Measurements from ENCODE around the gene SCAF1.

The SCAF1 gene

DNA sequence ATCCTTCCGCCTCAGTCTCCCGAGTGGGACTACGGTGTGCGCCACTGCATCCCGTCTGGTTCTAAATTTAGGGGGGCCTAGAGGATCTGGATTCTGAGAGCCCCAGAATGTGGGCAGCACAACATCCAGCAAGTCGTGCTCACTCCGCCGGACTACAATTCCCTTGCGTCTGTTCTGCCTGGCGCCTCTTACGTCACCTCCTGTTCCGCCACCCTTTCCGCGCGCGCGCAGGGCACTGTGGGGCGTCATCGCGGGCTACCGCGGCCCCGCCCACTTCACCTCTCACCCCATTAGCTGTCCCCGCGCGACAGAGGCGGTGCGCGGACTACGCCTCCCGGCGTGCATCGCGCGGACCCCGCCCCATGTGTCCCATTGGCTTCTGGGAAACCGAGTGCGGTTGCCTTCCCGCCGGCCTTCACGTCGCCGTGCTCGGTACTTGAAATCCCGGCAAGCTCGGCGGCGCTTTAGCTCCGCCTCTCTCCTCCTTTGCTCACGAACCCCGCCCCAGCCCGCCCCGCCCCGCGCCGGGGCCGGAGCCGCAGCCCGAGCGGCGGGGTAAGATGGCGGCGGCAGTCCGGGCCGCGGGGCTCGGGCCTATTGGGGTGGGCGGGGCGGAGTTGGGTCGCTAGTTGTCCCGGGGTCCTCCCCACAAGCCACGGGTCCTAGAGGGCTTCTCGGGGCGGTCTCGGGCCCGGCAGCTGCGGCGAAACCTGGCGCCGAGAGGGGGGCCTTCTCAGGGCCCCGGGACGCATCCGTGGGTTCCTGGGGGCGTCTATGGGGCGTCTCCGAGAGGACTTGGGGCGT lies at the start of gene SCAF1:
SCAF1 (plus strand) TSS at position 522 of the 804 bp plus-strand sequence. CDS start 2,818 bp downstream, outside the sequence.
- DNase-seq: peak; percentile 98 to 100

DNA sequence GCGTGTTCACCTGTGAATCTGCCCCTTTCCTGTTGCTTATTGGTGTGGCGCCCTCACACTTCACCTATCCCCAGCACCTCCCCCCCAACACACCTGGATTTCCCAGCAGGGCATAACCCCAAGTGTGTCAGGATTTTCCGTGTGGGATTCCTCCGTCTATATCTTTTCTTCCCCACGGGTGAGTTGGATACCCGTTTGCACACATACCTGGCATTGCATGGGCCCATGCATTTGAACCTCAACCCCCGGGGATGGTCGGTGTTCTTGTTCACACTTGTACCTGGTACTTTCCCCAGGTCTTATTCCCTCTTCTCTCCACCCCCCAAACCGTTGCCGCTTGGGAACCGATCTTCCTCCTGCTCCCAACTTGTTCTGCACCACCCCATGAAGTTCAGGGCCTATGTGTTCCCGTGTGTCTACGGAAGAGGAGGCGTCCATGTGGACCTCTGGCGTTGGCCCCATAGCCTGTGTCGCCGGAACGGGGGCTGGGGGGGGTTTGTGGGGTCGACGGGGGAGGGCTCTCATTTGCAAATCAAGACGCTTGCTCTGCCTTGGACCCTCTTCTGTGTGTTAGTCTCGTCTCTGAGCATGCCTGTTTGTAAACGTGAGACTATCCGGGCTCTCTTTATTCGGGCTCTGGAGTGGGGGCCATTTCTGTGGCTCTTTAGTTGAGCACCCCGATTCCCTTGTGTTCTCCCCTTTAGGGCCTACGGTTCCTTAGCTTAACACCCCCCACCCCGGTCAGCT lies 49.4 kb upstream of the SCAF1 start:
- DNase-seq: peak; percentile 35 to 68

DNA sequence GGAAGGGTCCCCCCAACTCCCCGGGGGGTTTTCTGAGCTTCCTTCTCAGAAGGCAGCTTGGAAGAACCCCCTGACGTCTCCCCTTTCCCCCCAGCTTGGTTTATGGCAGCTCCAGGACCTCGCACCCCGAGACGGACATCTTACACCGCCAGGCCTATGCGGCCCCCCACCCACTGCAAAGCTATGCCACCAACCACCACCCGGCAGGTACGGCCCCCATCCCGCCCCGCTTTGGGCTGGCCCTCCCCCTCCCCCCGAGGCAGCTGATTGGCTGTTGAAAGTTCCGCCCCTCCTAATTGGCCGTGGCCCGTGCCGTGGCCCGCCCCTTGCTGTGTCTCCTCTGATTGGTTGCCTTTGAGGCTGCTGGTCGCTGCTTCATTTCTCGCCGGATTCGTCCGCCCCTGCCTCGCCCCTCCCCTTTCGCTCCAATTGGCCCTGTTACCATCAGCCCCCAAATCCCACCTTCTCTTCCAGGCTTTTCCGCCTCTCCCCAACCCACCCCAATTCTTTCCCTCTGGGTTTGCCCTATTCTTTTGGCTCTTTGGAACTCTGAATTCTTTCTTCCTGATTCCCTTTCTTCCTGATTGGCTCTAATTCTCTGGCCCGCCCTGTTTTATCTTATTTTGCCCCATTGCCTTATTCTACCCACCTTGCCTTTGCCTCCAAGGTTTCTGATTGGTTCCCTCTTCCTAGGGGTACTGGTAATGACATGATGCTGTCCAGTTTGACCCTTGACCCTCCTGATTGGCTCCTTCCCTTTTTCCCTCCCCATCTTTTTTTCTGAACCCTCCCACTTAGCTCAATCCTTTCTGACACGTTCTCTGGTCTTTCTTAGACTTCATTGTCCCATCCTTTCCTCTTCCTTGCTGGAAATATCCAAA lies 48.5 kb upstream of the SCAF1 start:
- peak; percentile 92 to 95 for DNase-seq

GRCh38 chr19:49594157-49594992 lies 47.6 kb upstream of the SCAF1 start:
- DNase-seq: no peak

- DNase-seq: no peak
Measured at GRCh38 chr19:49594993-49595818, 46.8 kb upstream of the SCAF1 start.

DNA sequence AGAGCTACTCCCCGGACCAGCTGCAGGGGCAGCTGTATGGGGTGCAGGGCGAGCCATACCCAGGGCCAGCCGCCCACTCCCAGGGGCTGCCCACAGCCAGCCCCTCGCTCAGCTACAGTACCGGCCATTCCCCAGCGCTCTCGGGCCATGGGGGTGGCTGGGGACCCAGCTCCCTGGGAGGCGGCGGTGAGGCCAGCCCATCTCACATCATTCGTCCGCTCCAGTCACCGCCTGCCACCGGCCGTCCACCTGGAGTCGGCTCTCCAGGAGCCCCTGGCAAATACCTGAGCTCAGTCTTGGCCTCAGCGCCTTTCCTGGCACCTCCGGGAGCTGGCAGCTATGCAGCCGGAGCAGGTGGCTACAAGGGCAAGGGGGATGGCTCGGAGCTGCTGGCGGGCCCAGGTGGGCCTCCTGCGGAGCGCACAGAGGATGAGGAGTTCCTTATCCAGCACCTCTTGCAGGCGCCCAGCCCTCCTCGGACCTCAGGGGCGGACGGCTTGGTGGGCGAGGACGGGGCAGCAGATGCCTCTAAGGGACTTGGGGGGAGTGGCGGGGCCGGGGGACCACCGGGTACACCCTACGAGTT lies 46.1 kb upstream of the SCAF1 start:
- DNase-seq: no peak

DNA sequence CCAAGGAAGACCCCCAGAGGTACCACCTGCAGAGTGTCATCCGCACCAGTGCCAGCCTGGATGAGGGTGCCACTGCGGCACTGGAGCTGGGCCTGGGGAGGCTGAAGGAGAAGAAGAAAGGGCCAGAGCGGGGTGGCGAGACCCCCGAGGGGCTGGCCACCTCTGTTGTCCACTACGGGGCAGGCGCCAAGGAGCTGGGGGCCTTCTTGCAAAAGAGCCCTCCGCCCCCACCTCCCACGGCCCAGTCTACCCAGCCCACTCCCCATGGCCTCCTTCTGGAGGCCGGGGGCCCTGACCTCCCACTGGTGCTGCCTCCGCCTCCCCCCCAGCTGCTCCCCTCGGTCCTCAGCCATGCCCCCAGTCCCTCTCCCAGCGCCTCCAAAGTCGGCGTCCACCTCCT lies 45.6 kb upstream of the SCAF1 start:
- no peak for DNase-seq

DNA sequence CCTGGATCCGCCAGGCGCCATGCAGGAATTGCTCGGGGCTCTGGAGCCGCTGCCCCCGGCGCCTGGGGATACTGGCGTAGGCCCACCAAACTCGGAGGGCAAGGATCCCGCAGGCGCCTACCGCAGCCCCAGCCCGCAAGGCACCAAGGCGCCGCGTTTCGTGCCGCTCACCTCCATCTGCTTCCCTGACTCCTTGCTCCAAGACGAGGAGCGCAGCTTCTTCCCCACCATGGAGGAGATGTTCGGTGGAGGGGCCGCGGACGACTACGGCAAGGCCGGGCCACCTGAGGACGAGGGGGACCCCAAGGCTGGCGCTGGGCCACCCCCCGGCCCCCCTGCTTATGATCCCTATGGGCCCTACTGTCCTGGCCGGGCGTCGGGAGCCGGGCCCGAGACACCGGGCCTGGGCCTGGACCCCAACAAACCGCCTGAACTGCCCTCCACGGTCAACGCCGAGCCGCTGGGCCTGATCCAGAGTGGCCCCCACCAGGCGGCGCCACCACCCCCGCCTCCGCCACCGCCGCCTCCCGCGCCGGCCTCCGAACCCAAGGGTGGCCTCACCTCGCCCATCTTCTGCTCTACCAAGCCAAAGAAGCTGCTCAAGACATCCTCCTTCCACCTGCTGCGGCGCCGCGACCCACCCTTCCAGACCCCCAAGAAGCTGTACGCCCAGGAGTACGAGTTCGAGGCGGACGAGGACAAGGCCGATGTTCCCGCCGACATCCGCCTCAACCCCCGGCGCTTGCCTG lies 44.9 kb upstream of the SCAF1 start:
- DNase-seq: no peak

GRCh38 chr19:49597703-49597974 lies 44.4 kb upstream of the SCAF1 start:
- no peak for DNase-seq

DNA sequence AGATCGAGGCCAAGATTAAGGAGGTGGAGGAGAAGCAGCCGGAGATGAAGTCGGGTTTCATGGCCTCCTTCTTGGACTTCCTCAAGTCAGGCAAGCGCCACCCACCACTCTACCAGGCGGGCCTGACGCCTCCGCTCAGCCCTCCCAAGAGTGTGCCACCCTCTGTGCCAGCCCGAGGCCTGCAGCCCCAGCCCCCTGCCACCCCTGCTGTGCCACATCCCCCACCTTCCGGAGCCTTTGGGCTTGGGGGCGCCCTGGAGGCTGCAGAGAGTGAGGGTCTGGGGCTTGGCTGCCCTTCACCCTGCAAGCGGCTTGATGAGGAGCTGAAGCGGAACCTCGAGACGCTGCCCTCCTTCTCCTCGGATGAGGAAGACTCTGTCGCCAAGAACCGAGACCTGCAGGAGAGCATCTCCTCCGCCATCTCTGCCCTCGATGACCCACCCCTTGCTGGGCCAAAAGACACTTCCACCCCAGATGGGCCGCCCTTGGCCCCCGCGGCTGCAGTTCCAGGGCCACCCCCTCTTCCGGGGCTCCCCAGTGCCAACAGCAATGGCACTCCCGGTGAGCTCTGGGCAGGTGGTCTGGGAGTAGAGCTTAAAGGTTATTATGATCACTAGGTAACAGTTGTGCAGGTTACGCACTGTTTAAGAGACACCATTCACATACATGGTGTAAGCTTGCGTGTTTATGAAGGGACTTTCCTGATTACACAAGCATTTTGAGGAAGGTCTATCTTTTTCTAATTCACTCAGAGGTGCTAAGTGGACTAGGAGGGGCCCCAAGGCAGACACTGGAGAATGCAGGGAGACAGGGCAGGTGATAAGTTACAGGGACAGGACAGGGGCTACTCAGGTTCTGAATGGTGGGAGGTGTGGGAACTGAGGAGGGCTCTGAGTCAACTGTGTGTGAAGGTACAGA lies 42.4 kb upstream of the SCAF1 start:
- DNase-seq: no peak

DNA sequence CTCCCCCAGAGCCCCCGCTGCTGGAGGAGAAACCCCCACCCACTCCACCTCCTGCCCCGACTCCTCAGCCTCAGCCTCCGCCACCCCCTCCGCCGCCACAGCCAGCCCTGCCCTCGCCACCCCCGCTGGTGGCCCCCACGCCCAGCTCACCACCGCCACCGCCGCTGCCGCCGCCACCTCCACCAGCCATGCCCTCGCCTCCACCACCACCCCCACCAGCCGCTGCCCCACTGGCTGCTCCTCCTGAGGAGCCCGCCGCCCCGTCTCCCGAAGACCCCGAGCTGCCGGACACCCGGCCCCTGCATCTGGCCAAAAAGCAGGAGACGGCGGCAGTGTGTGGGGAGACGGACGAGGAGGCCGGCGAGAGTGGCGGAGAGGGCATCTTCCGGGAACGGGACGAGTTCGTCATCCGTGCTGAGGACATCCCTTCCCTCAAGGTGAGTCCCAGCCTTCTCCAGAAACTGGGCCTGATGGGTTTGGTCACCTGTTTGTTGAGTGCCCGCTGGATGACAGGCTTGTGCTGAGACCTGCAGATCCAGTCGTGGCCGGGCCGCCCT lies 40.4 kb upstream of the SCAF1 start:
- no peak for DNase-seq

DNA sequence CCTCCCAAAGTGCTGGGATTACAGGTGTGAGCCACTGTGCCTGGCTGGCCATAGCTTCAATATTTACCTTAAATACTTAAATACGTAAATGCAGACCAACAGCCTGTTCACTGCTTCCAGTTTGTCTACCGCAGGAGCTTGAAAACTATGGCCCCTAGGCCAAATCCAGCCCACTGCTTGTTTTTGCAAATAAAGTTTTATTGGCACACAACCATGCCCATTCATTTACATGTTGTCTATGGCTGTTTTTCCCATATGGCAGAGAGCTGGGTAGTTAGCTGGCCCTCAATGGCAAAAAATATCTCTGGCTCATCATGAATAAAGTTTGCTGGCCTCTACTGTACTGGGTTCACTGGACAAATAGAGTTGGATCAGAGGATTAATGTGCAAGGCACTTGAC lies 39.2 kb upstream of the SCAF1 start:
- no peak for DNase-seq

DNA sequence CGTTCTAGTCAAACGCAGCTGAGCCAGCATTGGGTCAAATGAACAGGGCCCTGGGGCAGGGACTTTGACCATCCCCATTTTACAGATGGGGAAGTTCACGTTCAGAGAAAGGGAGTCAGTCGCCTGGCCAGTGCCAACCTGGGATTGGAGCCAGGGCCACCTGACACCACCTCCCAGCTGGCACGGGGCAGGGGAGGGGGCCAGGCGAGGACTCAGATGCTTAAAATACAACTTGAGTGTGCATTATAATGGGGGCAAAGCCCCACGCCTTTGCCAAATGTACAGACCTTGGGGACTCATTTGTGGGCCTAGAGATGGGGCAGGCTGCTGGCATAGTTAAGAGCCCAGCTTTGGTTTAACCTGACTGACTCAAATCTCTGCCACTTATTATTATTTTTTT lies 36.4 kb upstream of the SCAF1 start:
- no peak for DNase-seq

GRCh38 chr19:49609499-49610092 lies 32.4 kb upstream of the SCAF1 start:
- no peak for DNase-seq

DNA sequence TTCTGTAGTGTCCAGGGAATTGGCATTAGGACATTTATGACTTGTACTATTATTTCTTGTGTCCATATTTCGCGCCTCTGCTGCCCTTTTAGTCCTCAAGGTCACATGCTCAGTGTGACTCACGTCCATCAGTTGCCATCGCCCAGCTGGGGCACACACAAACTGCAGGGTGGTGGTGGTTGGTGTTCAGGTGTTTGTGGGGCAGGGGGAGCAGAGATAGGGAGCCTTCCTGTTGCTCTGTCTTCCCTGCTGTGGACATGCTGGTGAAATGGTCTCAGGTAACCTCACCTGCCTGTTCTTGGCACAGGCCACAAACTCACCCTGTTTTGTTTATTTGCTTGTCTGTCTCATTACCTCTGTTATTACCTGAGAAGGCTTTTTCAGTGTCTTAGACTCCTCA lies 28.6 kb upstream of the SCAF1 start:
- no peak for DNase-seq

GRCh38 chr19:49614096-49614833 lies 27.7 kb upstream of the SCAF1 start:
- DNase-seq: peak in 1 of 2 experiments; percentile 4

- no peak for DNase-seq
Measured at GRCh38 chr19:49615861-49616260, 26.1 kb upstream of the SCAF1 start.

GRCh38 chr19:49616532-49616931 lies 25.5 kb upstream of the SCAF1 start:
- DNase-seq: no peak

Measured in Kasumi-1 (cell line).